HCT116 (cell line): ENCODE data around the gene ATG9A. TPM values are rescaled to one million over a fixed set of nuclear protein-coding genes. Genes with fewer than 3 reads are reported as not detected.

Experiments
- ATAC-seq: fragments of 200-7000 bp; cut with Tn5 transposase; 2 replicates; pipeline ENCODE4 v1.9.1; 2020; ENCODE audit warnings: mild to moderate bottlenecking, moderate library complexity
- BruUV-seq: library from RNA; stranded (reverse); fragments of 400-500 nt; replicated peaks from 2 replicates; lab custom pipeline; 2021; lab: Mats Ljungman, UMichigan
- CTCF ChIA-PET: fragments of 300-600 bp; sonication (Branson Sonifier 250); formaldehyde crosslinking; loops from one replicate; lab custom pipeline; 2021; ENCODE audit warnings: antibody characterized with exemption; lab: Charles Lee
- POLR2A ChIA-PET: fragments of 300-600, 350-600 bp; sonication (Branson Sonifier 250); formaldehyde crosslinking; loops from one replicate; lab custom pipeline; 2021; ENCODE audit warnings: antibody characterized with exemption; lab: Charles Lee
- RAD21 ChIA-PET, 2 experiments: fragments of 300-600 bp; sonication (Branson Sonifier 250); formaldehyde crosslinking; loops; one replicate each; lab custom pipeline; 2023; ENCODE audit warnings: low total read pairs in 2 of 2; ENCODE audit not compliant: uncharacterized antibody in 2 of 2, unreplicated experiment in 2 of 2, low non-redundant PET in 1 of 2; lab: Charles Lee
- DNase-seq: peaks from one replicate; pipeline ENCODE4 v3.0.0-alpha.2; 2010; ENCODE audit warnings: low read depth, low spot score
- H2AFZ ChIP-seq: fragments of 200-600 bp; shearing (Covaris generic), sonication (generic); 2 replicates; pipeline ENCODE4 v1.6.1; 2017; ENCODE audit warnings: low read depth, mixed run types, mixed read lengths, antibody characterized with exemption, low read length; ENCODE audit not compliant: poor library complexity, severe bottlenecking
- H3K27ac ChIP-seq: 2 replicates; pipeline ENCODE4 v1.5.1; 2012; ENCODE audit warnings: low read depth, low read length
- H3K27me3 ChIP-seq: fragments of 200-600 bp; sonication (generic); 2 replicates; pipeline ENCODE4 v1.6.1; 2016; ENCODE audit warnings: mixed run types, low read length, mixed read lengths; ENCODE audit not compliant: insufficient read depth
- H3K36me3 ChIP-seq, 2 experiments: fragments of 200-500 bp in 1 of 2; fragments of 200-600 bp in 1 of 2; sonication (Bioruptor generic) in 1 of 2; sonication (generic) in 1 of 2; 2 replicates each; pipeline versions ENCODE4 v1.5.1 to v1.6.1; 2014 to 2016; ENCODE audit warnings: low read length in 2 of 2, inconsistent platforms in 1 of 2, mixed read lengths in 1 of 2, mixed run types in 1 of 2; ENCODE audit not compliant: insufficient read depth in 2 of 2, control insufficient read depth in 1 of 2
- H3K4me1 ChIP-seq, 2 experiments: fragments of 200-600 bp in 1 of 2; sonication (generic) in 1 of 2; 2 replicates each; pipeline versions ENCODE4 v1.5.1 to v1.6.1; 2012 to 2017; ENCODE audit warnings: low read length in 2 of 2, inconsistent platforms in 1 of 2, mild to moderate bottlenecking in 1 of 2, mixed read lengths in 1 of 2, mixed run types in 1 of 2, moderate library complexity in 1 of 2; ENCODE audit not compliant: insufficient read depth in 2 of 2, control insufficient read depth in 1 of 2
- H3K4me2 ChIP-seq: fragments of 200-600 bp; sonication (generic); 2 replicates; pipeline ENCODE4 v1.6.1; 2017; ENCODE audit warnings: mixed run types, low read length, mixed read lengths
- H3K4me3 ChIP-seq, 2 experiments: fragments of 200-600 bp in 1 of 2; sonication (generic) in 1 of 2; replicated peaks in 1 of 2; 2 replicates each; pipeline ENCODE4 v1.5.1; 2011 to 2016; ENCODE audit warnings: low read length in 2 of 2, control low read depth in 1 of 2, low read depth in 1 of 2, mild to moderate bottlenecking in 1 of 2, mixed read lengths in 1 of 2, mixed run types in 1 of 2
- H3K79me2 ChIP-seq: fragments of 200-600 bp; sonication (generic); 2 replicates; pipeline ENCODE4 v1.6.1; 2017; ENCODE audit warnings: mild to moderate bottlenecking, mixed run types, low read length, moderate library complexity, mixed read lengths; ENCODE audit not compliant: insufficient read depth
- H3K9ac ChIP-seq: fragments of 200-600 bp; sonication (generic); 2 replicates; pipeline ENCODE4 v1.6.1; 2016; ENCODE audit warnings: low read length, mixed read lengths
- H3K9me2 ChIP-seq: fragments of 200-600 bp; sonication (generic), shearing (Covaris generic); 2 replicates; pipeline ENCODE4 v1.6.1; 2017; ENCODE audit warnings: mixed run types, mild to moderate bottlenecking, moderate library complexity; ENCODE audit not compliant: insufficient read depth
- H3K9me3 ChIP-seq, 2 experiments: fragments of 200-500 bp in 1 of 2; fragments of 200-600 bp in 1 of 2; sonication (Bioruptor generic) in 1 of 2; sonication (generic) in 1 of 2; 2 replicates each; pipeline ENCODE4 v1.6.1; 2014 to 2017; ENCODE audit warnings: low read length in 2 of 2, mixed read lengths in 2 of 2, inconsistent platforms in 1 of 2, low read depth in 1 of 2, mild to moderate bottlenecking in 1 of 2, mixed run types in 1 of 2, moderate library complexity in 1 of 2; ENCODE audit not compliant: control insufficient read depth in 1 of 2, insufficient read depth in 1 of 2
- H4K20me1 ChIP-seq: fragments of 200-600 bp; sonication (generic), shearing (Covaris generic); 2 replicates; pipeline ENCODE4 v1.6.1; 2017; ENCODE audit warnings: mixed run types, mild to moderate bottlenecking, moderate library complexity; ENCODE audit not compliant: insufficient read depth
- ATF3 ChIP-seq: IDR thresholded peaks from 2 replicates; pipeline ENCODE4 v1.6.1; 2012
- CBX3 ChIP-seq: IDR thresholded peaks from 2 replicates; pipeline ENCODE4 v1.6.1; 2012; ENCODE audit warnings: low read depth
- JUND ChIP-seq: IDR thresholded peaks from 2 replicates; pipeline ENCODE4 v1.6.1; 2012
- POLR2AphosphoS5 ChIP-seq: IDR thresholded peaks from 2 replicates; pipeline ENCODE4 v1.6.1; 2011; ENCODE audit warnings: mild to moderate bottlenecking, low read depth, low read length, moderate library complexity
- TCF7L2 ChIP-seq: IDR thresholded peaks from 2 replicates; pipeline ENCODE4 v1.7.0; 2011; ENCODE audit warnings: borderline replicate concordance, inconsistent platforms; ENCODE audit not compliant: insufficient read depth, insufficient read length; ENCODE audit errors: extremely low read depth
- ZFX ChIP-seq: fragments of 450-650 bp; IDR thresholded peaks from 2 replicates; pipeline ENCODE4 v1.6.1; 2017
- intact Hi-C: fragments of 100-400 bp; cut with micrococcal nuclease; formaldehyde crosslinking; loops from 2 replicates; pipeline ENCODE4 v1.10.0; 2022
- total RNA-seq: library from RNA; stranded (reverse); gene quantifications from one replicate; pipeline ENCODE4 v1.2.1, GENCODE V29; 2021; ENCODE audit not compliant: unreplicated experiment
- TF ChIP-seq, protein P1 (sequence below), 3 experiments: fragments of 200-600 bp in 1 of 3; sonication (generic) in 1 of 3; IDR thresholded peaks in 2 of 3; conservative IDR thresholded peaks in 1 of 3; 2 replicates each; pipeline ENCODE4 v1.5.1; 2012 to 2017; ENCODE audit warnings: low read depth in 2 of 3, low read length in 2 of 3, antibody characterized with exemption in 1 of 3, borderline replicate concordance in 1 of 3, control low read depth in 1 of 3, mild to moderate bottlenecking in 1 of 3, mixed read lengths in 1 of 3, mixed run types in 1 of 3, moderate library complexity in 1 of 3; ENCODE audit not compliant: insufficient read depth in 1 of 3
- TF ChIP-seq, protein P2 (sequence below): IDR thresholded peaks from 2 replicates; pipeline ENCODE4 v1.6.1; 2012; ENCODE audit warnings: low read depth

ATG9A gene
- total RNA-seq, 1 experiment from 2014 or later, result 51.8 TPM

DNA sequence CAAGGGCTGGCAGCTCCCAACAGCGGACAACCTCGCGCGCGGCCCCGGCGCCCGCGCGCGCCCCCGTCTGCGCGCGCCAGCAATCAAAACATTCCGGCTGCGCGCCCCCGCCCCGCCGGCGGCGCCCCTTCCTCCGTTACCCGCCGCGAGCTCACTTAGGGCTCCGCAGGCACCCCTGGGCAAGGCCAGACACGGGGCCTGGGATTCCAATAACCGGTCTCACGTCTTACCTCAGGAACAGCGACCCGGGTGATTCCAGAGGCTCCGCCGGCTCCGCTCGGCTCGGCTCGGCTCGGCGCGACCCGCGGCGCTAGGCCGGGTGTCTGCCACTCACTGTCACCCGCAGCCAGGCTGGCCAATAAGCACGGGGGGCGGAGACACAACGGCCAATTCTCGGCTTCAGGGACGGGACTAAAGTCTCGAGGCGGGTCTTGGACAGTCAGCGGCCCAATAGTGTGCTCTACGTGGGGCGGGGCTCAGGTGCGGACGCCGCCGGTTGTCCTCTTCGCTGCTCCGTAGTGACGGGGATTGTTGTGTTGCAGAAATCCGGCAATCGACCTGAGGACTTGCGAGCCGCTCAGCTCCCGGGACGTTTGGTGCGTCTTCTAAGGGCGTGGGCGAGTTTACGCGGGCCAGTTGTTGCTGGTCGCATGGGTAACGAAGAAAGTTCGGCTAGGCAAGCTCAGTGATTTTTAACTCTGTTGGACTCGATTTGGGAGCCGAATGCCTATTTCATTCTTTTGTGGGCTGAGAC is at the start of gene ATG9A, which contains the start of gene ANKZF1 (continued):
- TF ChIP-seq, protein P1, sequence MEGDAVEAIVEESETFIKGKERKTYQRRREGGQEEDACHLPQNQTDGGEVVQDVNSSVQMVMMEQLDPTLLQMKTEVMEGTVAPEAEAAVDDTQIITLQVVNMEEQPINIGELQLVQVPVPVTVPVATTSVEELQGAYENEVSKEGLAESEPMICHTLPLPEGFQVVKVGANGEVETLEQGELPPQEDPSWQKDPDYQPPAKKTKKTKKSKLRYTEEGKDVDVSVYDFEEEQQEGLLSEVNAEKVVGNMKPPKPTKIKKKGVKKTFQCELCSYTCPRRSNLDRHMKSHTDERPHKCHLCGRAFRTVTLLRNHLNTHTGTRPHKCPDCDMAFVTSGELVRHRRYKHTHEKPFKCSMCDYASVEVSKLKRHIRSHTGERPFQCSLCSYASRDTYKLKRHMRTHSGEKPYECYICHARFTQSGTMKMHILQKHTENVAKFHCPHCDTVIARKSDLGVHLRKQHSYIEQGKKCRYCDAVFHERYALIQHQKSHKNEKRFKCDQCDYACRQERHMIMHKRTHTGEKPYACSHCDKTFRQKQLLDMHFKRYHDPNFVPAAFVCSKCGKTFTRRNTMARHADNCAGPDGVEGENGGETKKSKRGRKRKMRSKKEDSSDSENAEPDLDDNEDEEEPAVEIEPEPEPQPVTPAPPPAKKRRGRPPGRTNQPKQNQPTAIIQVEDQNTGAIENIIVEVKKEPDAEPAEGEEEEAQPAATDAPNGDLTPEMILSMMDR (IDR thresholded peaks at IDR 0.05 in 2 of 3, conservative IDR thresholded peaks at IDR 0.05 in 1 of 3; ENCODE audit: borderline replicate concordance in 1 of 3, insufficient read depth in 1 of 3, low read depth in 2 of 3, low read length in 2 of 3), result no peak
- peak; percentile 95 for TF ChIP-seq POLR2AphosphoS5
- TF ChIP-seq, protein P2, sequence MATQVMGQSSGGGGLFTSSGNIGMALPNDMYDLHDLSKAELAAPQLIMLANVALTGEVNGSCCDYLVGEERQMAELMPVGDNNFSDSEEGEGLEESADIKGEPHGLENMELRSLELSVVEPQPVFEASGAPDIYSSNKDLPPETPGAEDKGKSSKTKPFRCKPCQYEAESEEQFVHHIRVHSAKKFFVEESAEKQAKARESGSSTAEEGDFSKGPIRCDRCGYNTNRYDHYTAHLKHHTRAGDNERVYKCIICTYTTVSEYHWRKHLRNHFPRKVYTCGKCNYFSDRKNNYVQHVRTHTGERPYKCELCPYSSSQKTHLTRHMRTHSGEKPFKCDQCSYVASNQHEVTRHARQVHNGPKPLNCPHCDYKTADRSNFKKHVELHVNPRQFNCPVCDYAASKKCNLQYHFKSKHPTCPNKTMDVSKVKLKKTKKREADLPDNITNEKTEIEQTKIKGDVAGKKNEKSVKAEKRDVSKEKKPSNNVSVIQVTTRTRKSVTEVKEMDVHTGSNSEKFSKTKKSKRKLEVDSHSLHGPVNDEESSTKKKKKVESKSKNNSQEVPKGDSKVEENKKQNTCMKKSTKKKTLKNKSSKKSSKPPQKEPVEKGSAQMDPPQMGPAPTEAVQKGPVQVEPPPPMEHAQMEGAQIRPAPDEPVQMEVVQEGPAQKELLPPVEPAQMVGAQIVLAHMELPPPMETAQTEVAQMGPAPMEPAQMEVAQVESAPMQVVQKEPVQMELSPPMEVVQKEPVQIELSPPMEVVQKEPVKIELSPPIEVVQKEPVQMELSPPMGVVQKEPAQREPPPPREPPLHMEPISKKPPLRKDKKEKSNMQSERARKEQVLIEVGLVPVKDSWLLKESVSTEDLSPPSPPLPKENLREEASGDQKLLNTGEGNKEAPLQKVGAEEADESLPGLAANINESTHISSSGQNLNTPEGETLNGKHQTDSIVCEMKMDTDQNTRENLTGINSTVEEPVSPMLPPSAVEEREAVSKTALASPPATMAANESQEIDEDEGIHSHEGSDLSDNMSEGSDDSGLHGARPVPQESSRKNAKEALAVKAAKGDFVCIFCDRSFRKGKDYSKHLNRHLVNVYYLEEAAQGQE, result no peak
- no peak for TF ChIP-seq TCF7L2

- no peaks in the 10 kb centered on the region for H3K79me2 ChIP-seq
- peak overlapping the region; percentile 82 for H3K27ac ChIP-seq
- ChIA-PET RAD21 (no interaction called here), CTCF (interaction anchor here (0.6 to 4.3 kb wide), 13 partner anchors 9 to 277 kb away, joined by 3 to 71 read pairs (median 3); partner anchors contain the start of genes CNPPD1, GLB1L, STK16 and TUBA4A), POLR2A (interaction anchor here (0.8 to 1.5 kb wide), 7 partner anchors 9 to 122 kb away, joined by 3 to 6 read pairs (median 4); partner anchors contain the start of genes DNPEP, TUBA4A and TUBA4B)
- H2AFZ ChIP-seq, result no peak overlapping the region
- H3K4me1 ChIP-seq, result peaks cover 36 to 57% of the 10 kb centered on the region in 2 experiments
- H3K36me3 ChIP-seq, result no peaks in the 10 kb centered on the region
- H3K4me3 ChIP-seq, result peak overlapping the region; percentile 42 to 59
- no peaks in the 10 kb centered on the region for H3K9me2 ChIP-seq
- H4K20me1 ChIP-seq, result no peaks in the 10 kb centered on the region
- TF ChIP-seq ATF3 (no peak), POLR2AphosphoS5 (no peak), TCF7L2 (no peak), ZFX (no peak), JUND (no peak), CBX3 (no peak)
- TF ChIP-seq, protein P2, result no peak
- no peaks in the 10 kb centered on the region for H3K9me3 ChIP-seq
- peak overlapping the region; percentile 71 for H3K9ac ChIP-seq
- no peaks in the 10 kb centered on the region for H3K27me3 ChIP-seq
- DNase-seq (no peak), ATAC-seq (peak; percentile 24; the same call in 1 of the 2 replicates)
- BruUV-seq, result TSS peak; percentile 87
- H3K4me2 ChIP-seq, result peak overlapping the region; percentile 86
- intact Hi-C loops, result loop anchor here (1.0 kb wide), 1 partner anchor 16 kb away; no protein-coding TSS in a partner anchor
Measured at GRCh38 chr2:219278655-219279150, 49.3 kb upstream of the ATG9A start.
